Coronary artery (tissue), 2 donors: ENCODE results near the gene MPV17.

ENCODE experiments used
- DNase-seq: peaks from one replicate; pipeline ENCODE4 v3.0.0-alpha.2; 2017; ENCODE audit warnings: low spot score
- H3K27ac ChIP-seq, 2 donors: fragments of 200-600 bp; sonication (generic); one replicate each; pipeline ENCODE4 v1.5.1; 2016 to 2019
- H3K4me3 ChIP-seq: fragments of 200-600 bp; sonication (generic); 2 replicates; pipeline ENCODE4 v1.5.1; 2016; ENCODE audit warnings: mild to moderate bottlenecking, moderate library complexity
- CTCF ChIP-seq: fragments of 200-600 bp; sonication (generic); IDR thresholded peaks from one replicate; pipeline ENCODE4 v1.5.1; 2019; ENCODE audit warnings: antibody characterized with exemption

Gene MPV17, protein sequence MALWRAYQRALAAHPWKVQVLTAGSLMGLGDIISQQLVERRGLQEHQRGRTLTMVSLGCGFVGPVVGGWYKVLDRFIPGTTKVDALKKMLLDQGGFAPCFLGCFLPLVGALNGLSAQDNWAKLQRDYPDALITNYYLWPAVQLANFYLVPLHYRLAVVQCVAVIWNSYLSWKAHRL

DNA sequence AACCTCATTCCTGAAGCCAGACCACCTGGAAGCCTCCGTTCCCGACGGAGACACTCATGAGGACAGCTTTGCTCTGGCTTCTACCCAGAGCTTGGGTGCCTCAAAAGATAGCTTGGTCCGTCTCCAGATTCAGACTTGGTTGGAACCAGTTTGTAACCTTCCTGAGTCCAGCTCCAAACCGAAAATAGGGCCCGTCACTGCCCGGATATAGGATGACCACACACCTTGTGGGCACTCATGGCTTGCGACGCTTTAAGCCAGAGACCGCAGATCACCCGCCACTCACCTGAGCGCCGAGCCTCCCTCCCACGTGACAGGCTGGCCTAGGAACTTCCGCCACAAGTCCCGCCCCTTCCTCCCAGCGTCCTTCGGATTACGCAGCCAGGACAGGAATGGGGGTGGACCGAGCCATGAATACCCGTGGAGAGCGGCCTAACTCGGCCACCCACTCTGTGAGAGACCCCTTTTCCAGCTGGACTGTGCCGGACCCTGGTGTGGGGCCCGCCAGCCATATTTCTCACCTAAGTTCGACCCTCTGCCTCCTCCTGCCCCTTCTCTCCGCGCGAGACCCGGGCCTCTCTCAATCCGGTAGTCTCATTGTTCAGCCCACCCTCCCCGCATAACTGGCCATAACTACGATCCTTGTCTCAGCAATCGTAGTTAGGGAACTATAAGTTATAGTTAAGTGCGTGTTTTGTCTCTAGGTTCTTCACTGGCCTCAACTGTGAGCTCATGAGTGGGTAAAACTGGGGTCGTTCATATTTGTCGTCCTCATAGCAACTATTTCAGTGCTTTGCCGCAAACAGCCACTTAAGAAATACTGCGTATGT, at the start of gene MPV17:
Gene MPV17 (minus strand): TSS at position 332 of the 830 bp plus-strand sequence. CDS start 580 bp downstream, outside the sequence.
- TF ChIP-seq CTCF: no peak
- peak; percentile 92 for DNase-seq
- H3K4me3 ChIP-seq: peak within 1 kb of the TSS; percentile 90
- H3K27ac ChIP-seq: peak within 1 kb of the TSS; percentile 91 to 95

GRCh38 chr2:27370816-27371620, 48.1 kb upstream of the MPV17 start:
- Histone ChIP-seq H3K27ac (peak overlapping the region; percentile 91 to 96), H3K4me3 (peak overlapping the region; percentile 91)
- no peak for DNase-seq
- TF ChIP-seq CTCF: no peak

GRCh38 chr2:27370026-27370815, 47.3 kb upstream of the MPV17 start, which contains the start of the genes EIF2B4 and SNX17:
TSS of gene EIF2B4 (minus strand) at chr2:27370338. CDS start at chr2:27370314, 24 bp downstream.
TSS of gene SNX17 (plus strand) at chr2:27370616. CDS start at chr2:27370744, 128 bp downstream.
- peak; percentile 100 for DNase-seq
- TF ChIP-seq CTCF: peak; percentile 37
- H3K4me3 ChIP-seq: peak within 1 kb of the TSS; percentile 91
- peak within 1 kb of the TSS; percentile 91 to 96 for H3K27ac ChIP-seq

DNA sequence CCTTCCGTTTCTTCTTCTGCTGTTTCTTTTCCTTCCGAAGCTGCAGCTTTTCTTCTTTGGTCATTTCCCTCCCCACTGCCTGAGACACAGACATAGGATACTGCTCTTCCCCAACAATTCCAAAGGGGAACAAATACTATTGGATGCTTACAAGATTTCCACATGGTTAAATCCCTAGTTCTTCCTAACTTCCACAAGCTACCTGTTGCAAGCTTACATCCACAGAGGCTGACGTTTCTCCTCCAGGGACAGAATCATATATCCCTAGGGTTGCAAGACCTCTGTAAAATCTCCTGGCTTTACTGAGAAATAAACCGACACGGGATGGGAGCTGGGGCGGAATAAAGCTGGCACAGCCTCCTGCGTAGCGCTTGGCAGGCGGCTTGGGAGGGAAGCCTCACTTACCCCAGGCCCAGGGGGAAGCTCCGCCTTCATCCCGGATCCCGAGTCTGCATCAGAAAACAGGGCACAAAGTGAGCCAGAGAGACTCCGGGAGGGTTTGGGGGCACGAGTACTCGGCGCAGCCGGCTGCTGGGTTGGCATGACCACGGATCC, 46.7 kb upstream of the MPV17 start:
- Histone ChIP-seq H3K27ac (peak overlapping the region; percentile 84 to 96), H3K4me3 (peak overlapping the region; percentile 91)
- TF ChIP-seq CTCF: no peak
- DNase-seq: peak; percentile 82

- no peak overlapping the region for H3K27ac ChIP-seq
- no peak overlapping the region for H3K4me3 ChIP-seq
- TF ChIP-seq CTCF: no peak
- DNase-seq: no peak
Observed at GRCh38 chr2:27363933-27364332, 41.0 kb upstream of the MPV17 start.
